PC-9 (cell line): ENCODE results near the gene CIAO2B.

Source experiments
- CTCF ChIP-seq: fragments of 200-600 bp; sonication (generic); conservative IDR thresholded peaks from 2 replicates; pipeline ENCODE4 v1.6.1; 2017; ENCODE audit warnings: mixed run types, antibody characterized with exemption, mild to moderate bottlenecking, moderate library complexity
- EZH2 ChIP-seq: fragments of 200-600 bp; sonication (generic); IDR thresholded peaks from 2 replicates; pipeline ENCODE4 v1.8.0; 2017; ENCODE audit warnings: antibody characterized with exemption, low read depth

DNA sequence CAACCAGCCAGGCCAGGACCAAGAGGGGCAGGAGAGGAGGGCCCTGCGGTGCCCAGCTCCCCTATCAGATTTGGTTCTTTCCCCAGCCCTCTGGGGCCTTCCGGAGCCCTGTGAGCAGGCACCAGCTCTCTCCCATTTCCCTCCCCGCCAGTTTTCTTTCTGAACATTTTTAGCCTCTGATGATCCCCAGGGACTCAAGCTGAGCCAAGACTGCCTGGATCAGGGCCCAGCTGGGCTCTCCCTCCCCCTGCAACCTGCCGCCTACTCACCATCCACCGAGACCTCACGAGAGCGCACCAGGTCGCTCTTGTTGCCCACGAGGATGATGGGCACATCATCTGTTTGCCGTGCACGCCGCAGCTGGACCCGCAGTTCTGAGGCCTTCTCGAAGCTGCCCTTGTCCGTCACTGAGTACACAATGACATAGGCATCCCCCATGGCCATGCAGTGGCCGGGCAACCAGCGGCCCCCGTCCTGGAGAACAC lies 10.9 kb downstream of the CIAO2B start:
- TF ChIP-seq CTCF (no peak), EZH2 (no peak)
